Activated T-cell treated with anti-CD3 and anti-CD28 coated beads, Interleukin-2, amount 50 U/mL, for 1 hour (primary cell): Measurements from ENCODE around the gene TRAPPC3.

Source experiments
- DNase-seq: peaks from one replicate; pipeline ENCODE4 v3.0.0-alpha.2; 2020

TRAPPC3 gene

GRCh38 chr1:36125129-36125991, 23.9 kb downstream of the TRAPPC3 start, which contains the start of gene COL8A2:
TSS of gene COL8A2 (minus strand) at chr1:36125222. CDS start at chr1:36100242, 24,980 bp downstream.
- no peak for DNase-seq

GRCh38 chr1:36124404-36125128, 24.7 kb downstream of the TRAPPC3 start:
- DNase-seq = no peak

- no peak for DNase-seq
Observed at GRCh38 chr1:36123356-36123755, 25.9 kb downstream of the TRAPPC3 start.

DNA sequence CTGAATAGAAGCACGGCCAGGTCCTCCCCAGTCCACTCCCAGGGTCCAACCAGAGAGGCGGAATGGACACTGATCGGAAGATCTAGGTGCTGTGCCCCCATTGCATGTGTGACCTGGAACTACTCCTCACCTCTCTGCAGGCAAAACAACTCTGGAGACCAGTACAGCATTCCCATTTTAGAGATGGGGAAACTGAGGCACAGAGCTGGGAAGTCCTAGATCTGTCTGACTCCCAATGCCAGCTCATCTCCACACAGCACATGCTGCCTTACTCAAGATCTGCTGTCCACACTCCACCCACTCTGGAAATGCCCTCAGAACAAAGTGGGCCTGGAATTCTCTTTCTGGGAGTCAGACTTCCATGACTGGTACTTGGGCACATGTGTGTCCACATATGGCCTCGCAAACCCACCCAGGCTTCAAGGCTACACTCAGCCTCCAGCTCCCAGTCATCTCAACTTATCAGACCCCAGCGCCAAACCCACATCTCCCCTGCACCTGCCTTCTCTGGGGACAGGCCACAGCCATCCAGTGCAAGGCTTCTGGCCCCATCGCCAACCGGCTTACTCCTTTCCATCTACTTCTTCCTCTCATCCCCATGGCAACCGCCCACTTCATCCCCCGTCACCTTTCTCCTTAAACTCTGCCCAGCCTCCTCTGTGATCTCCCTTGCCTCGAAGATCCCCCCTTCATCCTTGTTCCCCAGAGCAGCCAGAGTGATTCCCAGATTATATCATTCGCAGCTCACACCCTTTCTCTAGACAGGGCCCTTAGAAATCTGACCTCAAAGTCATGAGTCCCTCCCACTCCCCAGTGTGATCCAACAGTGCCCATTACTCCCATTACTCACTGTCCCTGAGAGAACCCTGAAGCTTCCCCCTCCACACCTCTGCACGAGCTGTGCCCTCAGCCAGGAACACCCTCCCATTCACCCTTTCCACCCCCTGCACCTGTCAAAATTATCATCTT, 26.9 kb downstream of the TRAPPC3 start:
- DNase-seq = no peak

- DNase-seq = no peak
Observed at GRCh38 chr1:36119456-36119855, 29.8 kb downstream of the TRAPPC3 start.

DNA sequence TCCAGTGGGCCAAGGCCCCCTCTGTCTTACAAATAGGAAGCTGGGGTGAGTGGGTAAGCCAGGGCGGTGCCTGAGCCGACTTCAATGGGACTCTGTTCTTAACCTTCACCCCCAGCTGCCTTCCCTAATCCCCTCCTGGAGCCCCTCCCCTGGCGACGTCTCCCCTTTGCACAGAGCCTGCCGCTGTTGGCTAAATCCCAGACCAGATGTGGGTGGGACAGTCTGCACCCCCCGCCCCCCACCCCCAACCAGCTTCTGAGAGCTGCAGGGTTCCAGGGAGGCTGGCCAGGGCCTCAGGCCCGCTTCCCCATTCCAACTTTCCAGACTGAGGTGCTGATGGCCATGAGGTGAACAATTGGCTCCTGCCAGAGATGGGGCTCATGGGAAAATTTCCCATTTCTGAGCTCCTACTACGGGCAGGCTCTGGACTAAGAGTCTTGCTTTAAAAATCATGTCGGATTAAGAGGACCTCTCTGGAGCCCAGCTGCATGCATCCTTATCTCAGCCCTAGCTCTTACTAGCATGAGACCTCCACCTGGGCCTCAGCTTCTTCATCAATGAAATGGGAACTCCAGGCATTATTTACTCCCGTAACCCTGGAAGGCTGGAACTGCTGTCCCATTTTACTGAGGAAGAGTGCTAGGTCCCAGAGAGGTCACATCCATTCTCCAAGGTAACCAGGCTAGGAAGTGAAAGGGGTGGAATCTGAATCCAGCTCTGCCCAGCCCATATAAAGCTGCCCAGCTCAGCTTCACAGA, 30.7 kb downstream of the TRAPPC3 start:
- DNase-seq = no peak

DNA sequence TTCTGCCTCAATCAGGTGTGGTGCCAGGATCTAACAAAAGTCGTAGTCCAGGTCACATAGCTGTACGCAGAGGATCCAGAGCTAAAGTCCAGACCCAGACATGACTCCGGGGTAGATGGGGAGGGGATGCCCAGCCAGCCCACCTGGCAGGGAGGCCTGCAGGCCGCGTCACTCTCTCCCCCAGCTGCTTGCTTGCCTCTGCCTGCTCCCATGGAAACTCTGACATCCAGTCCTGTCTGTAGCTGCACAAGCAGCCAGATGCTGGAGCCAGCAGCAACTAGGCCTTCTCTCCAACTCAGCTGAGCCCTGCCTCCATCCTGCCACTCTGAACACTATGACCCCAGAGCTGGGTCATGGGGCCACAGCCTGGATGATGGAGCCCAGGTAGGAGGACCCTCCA, 32.4 kb downstream of the TRAPPC3 start:
- no peak for DNase-seq

DNA sequence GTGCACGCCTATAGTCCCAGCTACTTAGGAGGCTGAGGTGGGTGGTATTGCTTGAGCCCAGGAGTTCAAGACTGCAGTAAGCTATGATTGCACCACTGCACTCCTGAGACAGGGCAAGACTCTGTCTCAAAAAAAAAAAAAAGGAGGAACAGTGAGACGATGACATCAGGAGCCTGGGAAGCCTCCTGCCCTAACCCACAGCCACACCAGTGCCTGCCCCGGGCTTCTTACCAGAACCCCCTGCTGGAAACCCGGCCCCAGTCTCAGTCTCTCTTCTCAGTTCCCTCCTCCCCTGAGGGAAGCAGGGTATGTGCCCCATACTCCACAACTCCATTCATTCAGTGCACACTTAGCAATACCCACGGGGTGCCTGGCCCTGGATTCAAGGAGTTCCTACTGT, 33.4 kb downstream of the TRAPPC3 start:
- no peak for DNase-seq

GRCh38 chr1:36115200-36115669, 34.1 kb downstream of the TRAPPC3 start:
- no peak for DNase-seq

DNA sequence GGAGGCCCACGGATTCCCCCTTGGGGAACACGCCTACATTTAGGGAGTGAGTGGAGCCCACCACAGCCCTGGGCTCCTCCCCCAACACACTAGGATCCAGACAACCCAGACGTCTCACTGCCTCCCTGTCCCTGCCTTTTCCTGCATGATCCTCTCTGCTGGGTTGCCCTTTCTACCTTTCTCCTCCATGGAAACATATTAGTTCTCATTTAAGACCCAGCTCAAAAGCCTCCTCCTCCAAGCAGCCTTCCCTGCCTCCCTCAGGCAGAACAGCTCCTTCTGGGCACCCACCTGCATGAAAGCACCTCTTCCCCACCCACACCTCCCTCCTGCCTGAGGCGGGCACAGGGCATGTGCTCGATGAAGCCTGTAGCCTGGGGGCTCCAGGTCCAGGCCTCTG, 34.9 kb downstream of the TRAPPC3 start:
- DNase-seq = no peak

DNA sequence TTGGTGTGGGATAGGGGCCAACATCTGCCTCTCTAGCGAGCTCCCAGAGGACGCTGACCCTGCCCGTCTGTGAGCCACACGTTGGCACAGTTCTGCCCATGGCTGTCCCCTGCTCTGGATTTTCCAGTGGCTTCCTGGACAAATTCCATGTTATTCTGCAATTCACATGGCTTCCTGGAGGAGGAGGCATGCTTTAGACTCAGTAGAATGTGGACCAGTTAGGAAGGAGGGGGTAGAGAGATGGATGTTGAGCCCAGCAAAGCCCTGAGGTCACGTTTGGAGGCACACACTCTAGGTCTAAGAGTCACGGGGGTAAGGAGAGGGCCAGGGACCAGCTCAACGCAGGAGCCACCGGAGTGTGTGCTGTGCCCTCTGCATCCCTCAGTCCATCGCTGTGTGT, 36.5 kb downstream of the TRAPPC3 start:
- no peak for DNase-seq

- no peak for DNase-seq
Observed at GRCh38 chr1:36111151-36111550, 38.1 kb downstream of the TRAPPC3 start.

GRCh38 chr1:36109041-36109679, 40.1 kb downstream of the TRAPPC3 start:
- peak; percentile 57 for DNase-seq

DNA sequence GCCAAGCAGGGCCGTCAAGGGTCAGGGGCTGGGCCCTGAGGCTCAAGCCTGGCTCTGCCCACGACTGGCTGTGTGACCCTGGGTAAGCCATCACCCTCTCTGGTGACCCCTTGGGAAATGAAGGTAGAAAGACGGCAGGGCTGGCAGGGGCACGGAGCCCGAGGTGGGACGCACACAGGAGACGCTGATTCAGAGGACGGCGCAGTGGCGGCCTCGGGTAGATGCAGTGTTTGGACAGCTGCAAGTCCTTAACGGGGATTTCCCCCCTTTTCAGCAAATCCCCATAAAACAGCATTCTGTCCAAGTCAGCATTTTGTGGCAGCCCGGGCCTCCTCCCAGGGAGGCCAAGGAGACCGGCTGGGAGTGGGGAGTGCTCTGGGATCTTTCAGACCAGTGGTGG, 41.0 kb downstream of the TRAPPC3 start:
- no peak for DNase-seq

DNA sequence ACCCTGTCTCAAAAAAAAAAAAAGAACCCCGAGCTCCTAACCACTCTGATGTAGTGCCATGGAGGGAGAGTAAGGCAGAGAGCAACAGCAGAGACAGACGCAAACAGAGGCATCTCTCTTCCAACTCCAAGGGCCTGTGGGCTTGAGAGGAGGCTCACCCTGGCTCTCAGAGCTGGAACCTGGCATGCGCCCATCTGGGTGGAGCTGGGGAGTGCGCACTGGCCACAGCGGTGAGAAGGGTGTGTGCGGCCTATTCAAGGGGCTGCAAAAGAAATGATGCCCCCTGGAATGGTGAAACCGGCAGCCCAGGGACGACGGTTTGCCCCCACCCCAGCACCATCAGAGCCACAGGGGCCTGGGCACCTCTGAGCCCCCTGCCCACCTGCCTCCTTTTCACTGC, 41.9 kb downstream of the TRAPPC3 start:
- no peak for DNase-seq

DNA sequence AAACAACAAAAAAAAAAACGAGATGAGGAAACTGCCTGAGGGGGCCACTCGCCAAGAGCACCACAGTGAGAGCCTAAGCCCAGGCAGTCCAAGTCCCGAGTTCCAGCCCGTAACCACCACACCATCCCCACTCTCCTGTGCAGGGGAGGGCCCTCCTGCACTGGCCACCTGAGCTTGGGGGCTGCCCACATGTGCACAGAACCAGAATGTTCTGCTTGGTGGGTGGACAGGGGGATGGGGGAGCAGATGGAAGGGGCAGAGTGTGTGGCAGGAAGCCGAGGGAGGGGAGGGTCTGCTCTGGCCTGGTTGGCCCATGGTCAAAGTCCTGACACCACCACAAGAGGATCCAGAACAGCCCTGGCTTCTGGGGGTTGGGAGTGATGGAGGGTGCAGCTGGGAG, 43.0 kb downstream of the TRAPPC3 start:
- no peak for DNase-seq

GRCh38 chr1:36101546-36101945, 47.7 kb downstream of the TRAPPC3 start:
- no peak for DNase-seq

- DNase-seq = no peak
Observed at GRCh38 chr1:36100376-36100775, 48.9 kb downstream of the TRAPPC3 start.

- DNase-seq = peak; percentile 83
Observed at GRCh38 chr1:36099681-36100341, 49.5 kb downstream of the TRAPPC3 start.

- no peak for DNase-seq
Observed at GRCh38 chr1:36098650-36099365, 50.5 kb downstream of the TRAPPC3 start.
